Skeletal muscle satellite cell (primary cell): Measurements from ENCODE around the gene HSD17B8.

Experiments used
- H3K27me3 ChIP-seq: 2 replicates; pipeline ENCODE4 v1.7.0; 2013; ENCODE audit warnings: low read length; ENCODE audit not compliant: control insufficient read depth, insufficient read depth
- H3K36me3 ChIP-seq: 2 replicates; pipeline ENCODE4 v1.7.0; 2013; ENCODE audit warnings: mild to moderate bottlenecking, control low read depth, low read length; ENCODE audit not compliant: insufficient read depth
- H3K4me1 ChIP-seq: 2 replicates; pipeline ENCODE4 v1.7.0; 2013; ENCODE audit warnings: low read length; ENCODE audit not compliant: control insufficient read depth, insufficient read depth
- H3K4me2 ChIP-seq: 2 replicates; pipeline ENCODE4 v1.7.0; 2013; ENCODE audit warnings: mild to moderate bottlenecking, low read length
- H3K4me3 ChIP-seq: 2 replicates; pipeline ENCODE4 v1.7.0; 2013; ENCODE audit warnings: low read length
- H3K9ac ChIP-seq: 2 replicates; pipeline ENCODE4 v1.7.0; 2013; ENCODE audit warnings: mild to moderate bottlenecking, low read depth, low read length, moderate library complexity
- H3K9me3 ChIP-seq: replicated peaks from 2 replicates; pipeline ENCODE4 v1.7.0; 2013; ENCODE audit warnings: mild to moderate bottlenecking, control low read depth, low read length

HSD17B8 gene

DNA sequence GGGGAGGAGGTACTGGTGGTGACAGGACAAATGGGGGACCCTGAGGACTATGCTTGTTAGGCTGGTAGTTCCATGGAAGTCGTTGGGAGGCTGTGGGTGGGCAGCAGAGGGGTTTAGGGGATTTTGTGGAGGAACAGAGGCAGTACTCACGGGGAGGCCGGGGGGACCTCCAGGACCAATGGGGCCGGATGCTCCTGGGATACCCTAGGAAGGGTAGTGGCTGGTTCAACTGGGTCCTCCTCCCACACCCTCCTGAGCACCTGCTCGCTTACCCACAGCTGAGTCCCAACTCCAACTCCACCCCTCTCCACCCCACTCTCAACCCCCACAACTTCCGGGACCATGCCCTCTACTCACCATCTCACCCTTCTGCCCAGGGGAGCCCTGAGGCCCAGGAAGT is 38.1 kb upstream of the HSD17B8 start:
- H3K9ac ChIP-seq = no peak overlapping the region
- H3K27me3 ChIP-seq = peaks cover 12% of the 10 kb centered on the region
- no peak overlapping the region for H3K4me3 ChIP-seq
- no peak overlapping the region for H3K4me2 ChIP-seq
- no peaks in the 10 kb centered on the region for H3K36me3 ChIP-seq
- no peaks in the 10 kb centered on the region for H3K9me3 ChIP-seq
- peaks cover 7% of the 10 kb centered on the region for H3K4me1 ChIP-seq

DNA sequence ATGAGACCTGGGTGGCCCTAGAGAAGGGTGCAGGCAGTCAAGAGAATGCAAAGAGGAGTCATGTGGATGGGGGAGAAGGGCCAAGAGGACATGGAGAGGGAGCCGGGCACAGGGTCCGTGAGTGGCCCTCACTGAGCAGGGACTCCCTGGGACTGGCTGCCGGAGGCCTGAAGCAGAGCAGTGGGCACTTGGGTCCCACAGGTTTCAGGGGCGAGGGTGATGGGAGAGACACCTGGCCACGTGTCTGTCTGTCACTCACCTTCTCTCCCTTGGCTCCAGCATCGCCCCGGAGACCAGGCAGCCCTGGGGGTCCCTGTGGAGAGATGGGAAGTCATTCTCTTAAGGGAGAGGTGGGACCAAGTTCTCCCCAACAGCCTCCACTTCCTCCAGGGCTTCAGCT is 37.6 kb upstream of the HSD17B8 start:
- H3K4me2 ChIP-seq = no peak overlapping the region
- no peaks in the 10 kb centered on the region for H3K36me3 ChIP-seq
- H3K4me1 ChIP-seq = peaks cover 4% of the 10 kb centered on the region
- H3K4me3 ChIP-seq = no peak overlapping the region
- no peaks in the 10 kb centered on the region for H3K9me3 ChIP-seq
- H3K27me3 ChIP-seq = peaks cover 12% of the 10 kb centered on the region
- H3K9ac ChIP-seq = no peak overlapping the region

DNA sequence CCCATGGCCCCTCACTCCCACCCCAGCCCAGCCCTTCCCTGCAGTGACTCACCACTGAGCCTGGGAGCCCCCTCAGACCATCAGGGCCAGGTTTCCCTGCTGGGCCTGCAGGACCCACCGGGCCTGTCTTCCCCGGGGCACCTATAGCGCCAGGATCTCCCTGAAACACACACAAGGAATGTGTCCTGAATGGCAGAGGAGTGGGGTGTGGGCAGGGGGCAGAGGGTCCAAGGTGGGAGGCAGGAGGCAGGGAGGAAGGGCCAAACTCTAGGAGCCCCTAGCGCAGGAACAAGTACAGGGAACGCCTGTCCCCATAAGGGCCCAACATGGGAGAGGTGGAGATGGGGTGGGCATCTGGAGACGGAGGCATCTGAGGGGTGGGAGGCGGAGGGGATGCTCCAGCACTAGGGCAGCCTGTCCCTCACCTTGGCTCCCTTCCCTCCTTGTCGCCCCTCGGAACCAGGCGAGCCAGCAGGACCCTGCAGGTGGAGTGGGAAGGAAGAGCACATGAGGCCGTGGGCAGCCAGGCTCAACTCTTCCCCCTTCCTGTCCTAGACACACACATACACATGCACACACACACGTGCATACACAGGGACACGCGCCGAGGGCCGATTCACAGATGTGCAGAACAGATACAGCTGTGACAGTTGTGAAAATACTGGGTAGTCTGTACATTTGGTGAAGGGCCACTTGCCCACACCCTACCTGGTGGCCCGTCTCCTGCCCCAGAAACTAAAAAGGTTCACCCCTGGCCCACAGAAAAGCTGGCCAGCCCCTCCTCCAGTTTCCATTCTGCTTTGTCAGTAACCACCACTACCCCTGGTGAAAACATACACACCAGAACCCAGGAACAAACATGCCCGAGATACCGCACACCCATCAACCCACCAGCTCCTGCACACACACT is 36.8 kb upstream of the HSD17B8 start:
- no peaks in the 10 kb centered on the region for H3K4me1 ChIP-seq
- H3K9ac ChIP-seq = no peak overlapping the region
- no peak overlapping the region for H3K4me3 ChIP-seq
- H3K9me3 ChIP-seq = no peaks in the 10 kb centered on the region
- no peak overlapping the region for H3K4me2 ChIP-seq
- H3K27me3 ChIP-seq = peaks cover 12% of the 10 kb centered on the region
- no peaks in the 10 kb centered on the region for H3K36me3 ChIP-seq

DNA sequence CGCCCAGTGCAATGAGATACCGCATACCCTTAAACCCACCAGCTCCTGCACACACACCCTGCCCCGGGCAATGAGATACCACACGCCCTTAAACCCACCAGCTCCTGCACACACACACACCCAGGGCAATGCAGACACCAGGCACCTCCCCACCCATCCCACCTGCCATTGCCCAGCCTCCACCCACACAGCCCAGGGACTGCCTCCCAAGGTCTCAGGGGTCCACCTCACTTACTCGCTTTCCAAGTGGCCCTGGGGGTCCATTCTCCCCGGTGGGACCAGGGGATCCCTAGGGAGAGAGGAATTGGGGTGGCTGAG is 36.2 kb upstream of the HSD17B8 start:
- Histone ChIP-seq H3K4me2 (no peak overlapping the region), H3K4me1 (no peaks in the 10 kb centered on the region), H3K27me3 (peaks cover 14% of the 10 kb centered on the region), H3K9me3 (no peaks in the 10 kb centered on the region), H3K9ac (no peak overlapping the region), H3K36me3 (no peaks in the 10 kb centered on the region), H3K4me3 (no peak overlapping the region)

DNA sequence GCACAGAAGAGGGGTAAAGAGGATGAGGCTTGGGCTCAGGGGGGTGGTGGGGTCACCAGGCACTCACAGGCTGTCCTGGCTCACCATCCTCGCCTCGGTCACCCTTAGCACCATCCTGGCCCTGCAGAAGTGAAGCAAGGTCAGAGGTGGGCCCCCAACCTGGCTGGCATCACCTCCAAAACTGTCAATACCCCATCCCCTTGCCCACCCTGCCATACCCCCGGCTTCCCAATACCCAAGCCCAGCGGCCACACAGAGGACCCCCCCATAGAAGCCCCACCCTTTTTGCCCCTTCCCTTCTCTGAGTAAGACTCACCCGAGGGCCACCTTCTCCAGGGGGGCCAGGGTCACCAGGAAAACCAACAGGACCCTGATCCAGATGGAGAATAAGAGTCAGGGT is 35.8 kb upstream of the HSD17B8 start:
- no peaks in the 10 kb centered on the region for H3K36me3 ChIP-seq
- no peaks in the 10 kb centered on the region for H3K4me1 ChIP-seq
- H3K4me2 ChIP-seq = no peak overlapping the region
- peaks cover 18% of the 10 kb centered on the region for H3K27me3 ChIP-seq
- no peaks in the 10 kb centered on the region for H3K9me3 ChIP-seq
- no peak overlapping the region for H3K4me3 ChIP-seq
- no peak overlapping the region for H3K9ac ChIP-seq

DNA sequence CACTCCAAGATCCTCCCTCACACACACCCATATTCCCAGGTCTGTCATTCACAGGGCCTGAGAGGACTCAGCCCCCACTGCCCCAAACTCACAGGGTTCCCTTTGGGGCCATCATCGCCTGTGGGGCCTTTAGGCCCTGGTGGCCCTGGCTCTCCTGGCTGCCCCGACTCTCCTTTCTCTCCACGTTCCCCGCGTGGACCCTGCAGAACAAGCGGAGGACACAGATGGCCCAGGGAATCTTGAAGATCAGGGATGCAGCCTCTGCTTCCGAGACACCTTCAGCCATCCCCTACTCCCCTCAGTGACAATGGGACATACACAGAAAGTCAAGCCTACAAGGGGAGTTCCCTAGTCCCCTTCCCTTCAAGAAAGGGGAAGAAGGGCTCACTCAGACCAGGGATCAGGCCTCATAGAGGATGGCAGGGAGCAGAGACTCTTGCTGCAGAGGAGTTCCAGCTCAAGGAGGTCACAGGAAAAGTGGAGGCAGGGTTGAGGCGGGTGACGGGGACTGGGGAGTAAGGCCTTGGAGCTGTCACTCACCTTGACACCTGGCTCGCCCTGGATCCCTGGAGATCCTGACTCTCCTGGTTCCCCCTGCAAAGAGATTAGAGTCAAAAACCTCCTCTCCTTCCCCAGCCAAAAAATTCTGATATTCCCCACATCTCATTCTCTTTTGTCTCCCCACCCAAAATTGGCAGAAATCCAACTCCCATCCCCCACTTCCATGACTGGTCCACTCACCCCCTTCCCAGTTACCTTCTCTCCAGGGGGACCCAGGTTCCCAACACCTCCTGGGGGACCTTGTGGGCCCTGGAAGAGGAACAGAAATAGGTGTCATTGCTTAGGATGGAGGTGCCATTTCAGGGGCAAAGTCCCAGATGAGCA is 34.9 kb upstream of the HSD17B8 start:
- no peaks in the 10 kb centered on the region for H3K9me3 ChIP-seq
- H3K4me1 ChIP-seq = no peaks in the 10 kb centered on the region
- no peak overlapping the region for H3K9ac ChIP-seq
- no peak overlapping the region for H3K4me2 ChIP-seq
- no peak overlapping the region for H3K4me3 ChIP-seq
- no peaks in the 10 kb centered on the region for H3K36me3 ChIP-seq
- H3K27me3 ChIP-seq = peaks cover 10% of the 10 kb centered on the region

DNA sequence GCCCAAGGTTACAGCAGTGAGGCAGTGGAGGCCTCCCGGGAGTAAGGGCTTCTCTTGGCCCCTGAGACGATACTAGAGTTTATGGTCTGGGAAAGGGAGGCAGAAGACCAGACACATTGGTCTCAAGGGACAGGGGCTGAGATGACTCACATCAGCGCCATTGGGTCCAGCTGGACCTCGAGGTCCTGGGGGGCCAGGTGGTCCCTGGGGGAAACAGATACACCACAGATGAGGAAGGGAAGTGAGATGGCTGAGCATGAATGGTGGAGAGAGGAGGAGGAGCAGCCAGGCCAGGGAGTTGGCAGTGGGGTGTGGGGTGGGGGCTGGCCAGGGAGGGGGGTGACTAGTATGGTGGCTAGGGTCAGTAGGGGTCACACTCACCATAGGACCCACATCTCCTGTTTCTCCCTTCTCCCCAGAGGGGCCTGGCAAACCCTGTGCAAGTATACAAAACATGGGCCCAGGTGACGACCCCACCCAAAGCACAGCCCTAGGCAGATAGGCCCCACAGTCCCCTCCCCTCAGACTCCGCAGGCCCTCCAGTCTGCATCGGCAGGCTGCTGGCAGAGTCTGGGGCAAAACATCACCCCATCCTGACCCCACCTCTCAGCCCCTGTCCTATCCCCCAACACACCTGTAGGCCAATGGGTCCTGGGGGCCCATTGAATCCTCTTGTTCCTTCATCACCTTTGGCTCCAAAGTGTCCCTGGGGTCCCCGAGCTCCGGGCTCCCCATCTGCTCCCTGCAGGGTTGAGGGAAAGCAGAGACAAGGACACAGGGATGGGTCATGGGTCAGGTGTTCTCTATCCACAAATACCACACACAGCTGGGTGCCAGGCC is 34.1 kb upstream of the HSD17B8 start:
- peaks cover 10% of the 10 kb centered on the region for H3K27me3 ChIP-seq
- no peaks in the 10 kb centered on the region for H3K4me1 ChIP-seq
- H3K4me3 ChIP-seq = no peak overlapping the region

DNA sequence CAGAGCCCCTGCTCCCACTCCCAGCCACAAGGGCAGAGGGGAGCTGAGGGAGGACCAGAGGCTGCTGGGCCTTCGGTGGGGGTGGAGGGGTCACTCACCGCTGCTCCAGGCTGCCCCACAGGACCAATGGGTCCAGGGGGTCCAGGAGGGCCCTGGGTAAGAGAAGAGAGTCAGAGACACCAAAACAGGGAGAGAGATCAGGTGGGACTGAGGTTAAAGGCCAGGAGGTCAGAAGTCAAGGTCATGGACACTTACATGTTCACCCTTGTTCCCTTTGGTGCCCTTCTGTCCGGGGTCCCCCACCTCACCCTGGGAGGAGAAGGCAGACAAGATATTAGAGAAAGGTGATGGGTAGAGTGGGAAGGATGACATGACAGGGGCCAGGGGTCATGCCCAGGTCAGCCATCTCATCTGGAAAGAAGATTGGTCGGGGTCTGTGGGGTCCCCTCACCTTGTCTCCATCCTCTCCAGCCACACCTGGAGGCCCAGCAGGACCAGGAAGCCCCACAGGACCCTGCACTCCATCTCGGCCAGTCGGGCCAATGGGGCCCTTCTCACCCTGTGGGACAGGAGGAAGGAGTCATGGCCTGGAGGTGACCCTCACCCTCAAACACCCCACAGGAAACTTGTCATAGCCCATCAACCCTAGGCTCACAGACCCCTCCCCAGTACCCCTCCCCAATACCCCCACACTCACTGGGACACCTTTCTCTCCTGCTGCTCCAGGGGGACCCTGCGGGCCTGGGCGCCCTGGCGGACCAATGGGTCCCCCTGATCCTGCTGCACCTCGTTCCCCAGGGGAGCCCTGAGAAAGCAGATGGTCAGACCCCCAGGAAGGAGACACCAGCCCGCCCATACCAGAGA is 33.2 kb upstream of the HSD17B8 start:
- H3K27me3 ChIP-seq = peaks cover 13% of the 10 kb centered on the region
- no peaks in the 10 kb centered on the region for H3K36me3 ChIP-seq
- no peak overlapping the region for H3K4me3 ChIP-seq
- no peak overlapping the region for H3K4me2 ChIP-seq
- H3K4me1 ChIP-seq = no peaks in the 10 kb centered on the region
- H3K9ac ChIP-seq = no peak overlapping the region
- no peaks in the 10 kb centered on the region for H3K9me3 ChIP-seq

More for the DNA sequence above, 34.1 kb upstream of the HSD17B8 start:
- no peaks in the 10 kb centered on the region for H3K9me3 ChIP-seq
- H3K4me2 ChIP-seq = no peak overlapping the region
- H3K36me3 ChIP-seq = no peaks in the 10 kb centered on the region
- no peak overlapping the region for H3K9ac ChIP-seq

DNA sequence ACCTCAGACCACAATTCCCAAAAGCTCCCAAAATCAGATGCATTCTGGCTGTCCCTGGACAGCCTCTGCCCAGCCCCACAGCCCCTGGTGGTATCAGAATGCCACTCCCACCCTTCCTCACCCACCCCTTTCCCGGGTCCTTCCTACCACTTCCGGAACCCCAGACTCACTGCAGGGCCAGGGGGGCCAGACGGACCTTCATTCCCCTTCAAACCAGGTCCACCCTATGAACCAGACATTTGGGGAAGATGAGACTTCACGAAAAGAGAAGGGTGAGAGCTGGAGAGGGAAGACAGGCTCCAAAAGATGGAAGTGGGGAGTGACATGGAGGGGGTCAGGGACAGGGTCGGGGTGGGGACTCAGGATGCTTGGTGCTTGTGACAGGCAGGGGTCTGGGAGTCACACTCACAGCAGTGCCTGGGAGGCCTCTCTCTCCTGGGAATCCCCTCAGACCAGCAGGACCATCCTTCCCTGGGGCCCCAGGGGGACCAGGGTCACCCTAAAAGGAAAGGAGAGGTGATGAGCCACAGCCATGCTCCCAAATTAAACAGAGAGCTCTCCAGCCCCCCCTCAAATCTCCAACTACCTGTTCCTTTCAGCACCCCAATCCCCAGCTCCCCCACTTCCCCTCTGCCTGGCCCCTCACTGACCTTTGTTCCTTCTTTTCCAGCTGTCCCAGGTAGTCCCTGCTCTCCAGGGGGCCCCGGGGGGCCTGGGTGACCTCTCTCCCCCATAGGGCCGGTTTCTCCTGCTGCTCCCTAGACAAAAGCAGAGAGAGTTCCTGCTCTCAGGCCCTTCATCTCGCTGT is 32.4 kb upstream of the HSD17B8 start:
- H3K9ac ChIP-seq = no peak overlapping the region
- no peaks in the 10 kb centered on the region for H3K36me3 ChIP-seq
- no peak overlapping the region for H3K4me2 ChIP-seq
- H3K4me3 ChIP-seq = no peak overlapping the region
- no peaks in the 10 kb centered on the region for H3K9me3 ChIP-seq
- peaks cover 13% of the 10 kb centered on the region for H3K27me3 ChIP-seq
- no peaks in the 10 kb centered on the region for H3K4me1 ChIP-seq
